GM19467 (cell line): ENCODE data around the gene GRK5.

Source experiments
- ATAC-seq: cut with Tn5 transposase; IDR thresholded peaks from one replicate; pipeline ENCODE4 v1.9.1; 2021; ENCODE audit warnings: mild to moderate bottlenecking, moderate library complexity; ENCODE audit not compliant: unreplicated experiment

Gene GRK5

DNA sequence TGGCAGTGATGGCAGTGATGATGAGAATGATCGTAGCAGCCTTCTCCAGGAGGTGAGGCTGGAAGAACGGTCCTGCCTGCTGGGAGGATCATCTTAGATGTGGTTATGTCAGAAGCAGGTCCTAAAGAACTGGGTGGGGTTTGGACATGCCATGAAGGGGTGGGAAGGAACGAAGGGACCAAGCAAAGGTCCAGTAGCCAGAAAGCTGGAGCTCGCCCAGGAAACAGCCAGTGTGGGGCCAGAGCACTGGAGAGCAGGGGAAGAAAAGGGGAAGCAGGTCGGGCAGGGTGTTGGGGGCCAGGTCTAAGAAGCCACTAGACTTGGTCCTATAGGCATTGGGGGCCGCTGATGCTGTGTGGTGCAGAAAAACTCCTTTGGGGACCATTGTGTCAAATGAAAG is 207.8 kb downstream of the GRK5 start:
- no peak for ATAC-seq

DNA sequence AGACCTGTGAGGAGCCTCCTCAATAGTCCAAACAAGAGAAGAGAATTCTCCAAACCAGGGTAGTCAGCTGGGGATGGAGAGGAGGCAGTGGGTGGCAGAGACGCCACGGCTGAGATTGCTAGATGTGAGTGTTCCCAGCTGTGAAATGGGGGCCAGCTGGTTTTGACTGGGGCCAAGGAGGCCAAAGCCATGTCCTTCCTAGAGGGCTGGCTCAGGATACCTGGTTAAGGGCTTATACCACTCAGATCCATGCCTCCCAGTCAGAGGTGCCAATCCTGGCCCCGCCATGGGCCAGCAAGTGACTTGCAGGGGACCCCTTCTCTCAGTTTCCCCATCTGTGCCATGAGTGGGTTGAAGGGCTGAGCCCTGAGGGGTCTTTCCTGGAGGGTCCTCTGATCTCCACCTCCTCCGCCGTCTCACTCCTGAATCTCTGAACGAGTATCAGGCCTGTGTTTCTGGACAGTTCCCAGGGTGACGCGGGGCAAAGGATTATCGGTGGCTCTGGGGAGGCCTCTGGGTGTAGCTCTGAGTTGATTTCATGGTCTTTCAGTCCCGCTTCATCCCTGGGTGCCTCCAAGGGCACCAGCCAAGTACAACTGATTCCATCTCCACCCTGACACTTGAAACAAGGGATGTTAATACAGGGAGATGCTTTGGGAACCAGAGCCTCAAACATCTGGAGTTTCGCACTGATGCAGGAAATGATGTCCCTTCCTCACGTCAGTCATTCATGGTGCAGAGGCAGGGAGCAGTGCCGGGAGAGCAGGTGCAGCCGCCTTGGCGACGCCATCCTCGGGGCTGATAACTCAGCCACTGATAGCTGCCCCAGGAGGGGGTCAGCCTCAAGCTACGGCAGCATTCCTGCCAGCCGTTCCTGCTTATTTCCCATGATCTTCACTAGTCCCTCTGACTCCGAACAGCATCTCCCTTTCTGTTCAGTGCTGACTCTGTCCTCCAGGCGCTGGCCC is 208.4 kb downstream of the GRK5 start:
- ATAC-seq: no peak

DNA sequence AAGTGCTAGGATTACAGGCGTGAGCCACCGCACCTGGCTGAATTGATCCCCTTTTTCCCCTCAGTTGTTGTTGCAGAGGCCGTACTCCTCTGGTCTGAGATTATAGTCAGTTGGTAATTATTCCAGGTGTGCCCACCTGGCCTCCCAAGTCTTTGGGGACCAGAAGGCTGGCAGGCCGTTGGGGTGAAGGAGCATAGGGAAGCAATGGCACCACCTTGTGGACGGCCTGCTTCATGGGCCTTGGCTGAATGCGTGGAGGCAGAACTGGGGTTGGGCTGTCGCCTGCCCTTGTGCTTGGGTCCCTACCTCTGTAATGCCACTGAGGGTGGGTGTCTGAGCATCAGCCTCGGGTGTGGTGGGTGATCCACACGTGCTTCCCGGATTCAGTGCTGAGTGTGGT is 209.5 kb downstream of the GRK5 start:
- peak; percentile 65 for ATAC-seq

DNA sequence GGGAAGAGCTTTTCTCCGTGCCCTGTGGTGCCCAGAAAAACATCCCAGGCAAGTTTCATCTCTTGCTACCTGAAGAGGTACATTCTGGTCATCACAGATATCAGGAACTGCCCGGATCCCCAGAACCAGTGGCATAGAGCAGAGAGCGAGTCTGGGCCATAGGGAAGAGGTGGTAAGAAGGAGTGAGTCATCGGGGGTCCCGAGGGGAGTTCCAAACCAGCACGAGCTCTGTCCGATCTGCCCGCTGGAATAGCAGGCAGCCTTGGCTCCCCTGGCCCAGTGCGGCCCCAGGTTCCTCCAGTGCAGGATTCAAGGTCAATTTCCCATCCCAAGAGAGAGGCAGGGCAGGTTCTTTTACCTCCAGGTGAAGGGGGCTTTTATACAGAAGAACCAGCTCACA is 210.5 kb downstream of the GRK5 start:
- ATAC-seq: no peak

DNA sequence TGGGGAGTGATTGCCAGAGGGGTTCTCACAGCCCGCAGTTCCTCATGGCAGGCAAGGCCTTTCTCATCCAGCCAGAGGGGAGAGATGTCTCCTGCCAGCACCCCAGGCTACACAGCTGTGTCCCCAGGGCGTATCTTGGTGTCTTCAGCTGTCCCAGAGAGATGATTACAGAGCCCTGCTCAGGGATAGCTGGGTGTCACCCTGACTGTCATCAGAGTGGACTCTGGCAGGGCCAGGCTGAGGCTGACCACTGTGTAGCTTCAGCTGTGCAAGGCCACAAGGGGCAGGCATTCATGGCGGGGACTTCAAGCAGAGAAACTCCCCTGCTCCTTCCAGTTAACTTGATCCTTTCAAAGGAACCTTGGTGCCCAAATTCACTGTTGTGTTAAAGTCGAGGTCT is 211.0 kb downstream of the GRK5 start:
- ATAC-seq: no peak

DNA sequence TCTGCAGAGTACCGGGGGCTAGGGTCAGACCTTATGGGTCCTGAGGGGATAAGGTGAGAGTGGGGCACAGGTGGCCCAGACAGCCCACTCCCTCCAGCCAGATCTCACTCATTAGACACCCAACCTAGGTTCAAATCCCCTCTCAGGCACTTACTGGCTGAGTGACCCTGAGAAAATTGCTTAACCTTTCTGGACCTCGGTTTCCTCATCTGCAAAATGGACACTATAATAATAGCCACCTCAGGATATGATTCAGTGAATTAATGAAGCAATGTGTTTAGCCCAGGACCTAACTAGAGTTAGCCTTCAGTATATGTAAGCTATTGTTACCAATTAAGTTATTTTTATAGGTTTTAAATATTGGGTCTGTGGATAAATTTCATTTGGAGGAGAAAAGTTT is 212.6 kb downstream of the GRK5 start:
- no peak for ATAC-seq

DNA sequence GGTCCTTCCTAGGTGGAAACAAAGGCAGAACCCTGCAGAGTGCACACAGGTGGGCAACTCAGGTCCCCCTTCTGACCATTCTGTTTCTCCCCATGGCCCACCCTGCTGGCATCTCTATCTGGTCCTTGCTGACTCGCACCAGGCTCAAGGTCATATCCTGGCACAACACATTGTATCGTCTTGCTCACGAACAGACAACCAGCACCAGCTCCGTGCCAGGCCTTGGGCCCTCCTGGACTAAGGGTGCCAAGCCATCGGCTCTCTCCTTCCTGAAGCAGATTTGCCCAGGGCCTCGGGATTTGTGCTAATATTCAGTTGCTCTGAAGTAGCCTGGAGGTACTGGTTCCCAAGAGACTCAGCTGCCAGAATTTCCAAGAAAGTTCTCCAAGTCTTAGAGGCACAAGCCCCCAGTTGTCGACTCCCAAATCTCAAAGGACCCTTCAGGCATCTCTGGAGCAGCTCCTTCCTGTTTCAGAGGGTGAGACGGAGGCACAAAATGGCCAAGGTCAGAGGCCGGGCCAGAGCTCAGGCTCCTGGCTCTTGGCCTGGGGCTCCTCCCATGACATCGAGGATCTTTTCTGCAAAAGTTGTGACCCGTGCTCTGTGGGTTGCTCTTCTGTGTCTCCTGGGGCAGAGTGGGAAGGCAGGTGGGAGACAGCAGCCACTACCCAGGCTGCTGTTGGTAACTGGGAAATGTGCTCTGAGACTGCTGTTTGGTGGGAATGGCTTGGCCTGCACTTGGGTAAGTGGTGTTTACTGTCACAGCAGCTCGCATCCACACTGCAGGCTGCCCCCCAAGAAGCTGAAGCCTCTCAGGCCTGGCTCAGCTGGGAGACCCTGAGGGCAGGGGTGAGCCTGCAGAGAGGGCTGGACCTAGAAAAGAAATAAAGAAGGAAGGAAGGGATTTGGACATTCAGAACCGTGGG is 213.8 kb downstream of the GRK5 start:
- no peak for ATAC-seq

DNA sequence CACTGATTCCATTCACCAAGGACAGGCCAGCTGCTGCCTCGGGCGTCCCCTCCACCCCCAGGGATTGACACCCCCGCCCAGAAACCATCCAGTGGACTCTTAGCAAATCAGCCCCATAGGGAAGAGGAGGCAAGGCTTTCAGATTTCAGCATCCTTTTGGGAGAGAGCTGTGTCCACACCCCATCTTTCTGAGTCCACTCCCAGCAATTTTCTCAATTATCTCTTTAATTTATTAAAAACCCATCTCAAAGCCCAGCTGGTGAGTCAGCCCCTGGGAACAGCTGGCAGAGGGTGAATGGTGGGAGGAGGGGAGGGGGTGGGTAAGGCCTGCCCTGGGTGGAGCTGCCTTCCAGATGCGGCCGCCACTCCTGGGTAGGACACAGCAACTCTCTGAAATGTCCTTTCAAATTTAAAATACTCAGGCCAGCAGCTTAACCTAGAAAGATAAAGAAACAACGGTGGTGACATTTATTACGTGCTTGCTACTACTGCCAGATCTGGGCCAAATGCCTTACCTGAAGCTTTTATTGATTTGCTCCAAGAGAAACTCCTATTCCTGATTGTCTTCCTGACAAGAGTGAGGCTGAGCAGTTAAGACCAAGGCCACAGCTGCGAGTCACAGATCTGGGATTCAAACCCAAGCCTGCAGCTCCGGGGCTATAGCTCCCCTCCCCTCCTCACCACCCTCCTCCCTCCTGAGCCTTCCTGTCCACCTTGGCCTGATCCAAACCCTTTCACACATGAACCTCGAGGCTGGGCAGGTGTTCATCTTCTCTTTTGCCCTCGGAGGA is 214.7 kb downstream of the GRK5 start:
- no peak for ATAC-seq

DNA sequence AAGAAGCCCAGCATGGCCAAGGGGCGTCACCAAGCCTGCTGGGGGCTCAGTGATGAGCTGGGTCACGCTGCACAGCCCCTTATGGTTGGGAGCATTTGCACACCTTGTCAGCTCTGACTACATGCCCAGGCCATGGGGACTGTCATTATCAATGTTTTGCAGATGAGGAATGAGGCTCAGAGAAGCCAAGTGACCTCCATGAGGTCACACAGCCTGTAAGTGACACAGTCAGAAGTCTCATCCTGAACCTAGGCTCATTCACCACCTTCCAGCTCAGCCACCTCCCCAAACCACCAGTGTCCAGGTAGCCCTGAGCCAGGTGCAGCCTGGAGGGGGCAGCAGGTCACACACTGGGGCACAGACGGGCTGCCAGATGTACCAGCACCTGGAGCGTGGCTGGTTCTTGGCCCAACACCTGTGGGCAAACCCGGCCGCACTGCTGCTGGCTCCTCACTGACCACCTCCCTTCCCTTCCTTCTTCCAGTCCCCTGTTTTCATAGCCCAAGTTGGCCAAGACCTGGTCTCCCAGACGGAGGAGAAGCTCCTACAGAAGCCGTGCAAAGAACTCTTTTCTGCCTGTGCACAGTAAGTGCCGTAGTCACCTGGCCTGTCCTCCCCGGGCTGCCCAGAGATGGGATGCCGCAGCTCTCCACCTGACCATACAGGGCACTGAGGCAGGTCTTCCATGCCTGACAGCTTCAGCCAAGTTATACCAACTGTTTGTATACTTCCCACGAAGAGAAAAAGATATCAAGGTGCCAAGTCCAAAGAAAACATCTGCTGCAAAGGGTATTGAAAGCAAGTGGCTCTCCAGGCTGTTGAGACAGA is 215.5 kb downstream of the GRK5 start:
- ATAC-seq: no peak

DNA sequence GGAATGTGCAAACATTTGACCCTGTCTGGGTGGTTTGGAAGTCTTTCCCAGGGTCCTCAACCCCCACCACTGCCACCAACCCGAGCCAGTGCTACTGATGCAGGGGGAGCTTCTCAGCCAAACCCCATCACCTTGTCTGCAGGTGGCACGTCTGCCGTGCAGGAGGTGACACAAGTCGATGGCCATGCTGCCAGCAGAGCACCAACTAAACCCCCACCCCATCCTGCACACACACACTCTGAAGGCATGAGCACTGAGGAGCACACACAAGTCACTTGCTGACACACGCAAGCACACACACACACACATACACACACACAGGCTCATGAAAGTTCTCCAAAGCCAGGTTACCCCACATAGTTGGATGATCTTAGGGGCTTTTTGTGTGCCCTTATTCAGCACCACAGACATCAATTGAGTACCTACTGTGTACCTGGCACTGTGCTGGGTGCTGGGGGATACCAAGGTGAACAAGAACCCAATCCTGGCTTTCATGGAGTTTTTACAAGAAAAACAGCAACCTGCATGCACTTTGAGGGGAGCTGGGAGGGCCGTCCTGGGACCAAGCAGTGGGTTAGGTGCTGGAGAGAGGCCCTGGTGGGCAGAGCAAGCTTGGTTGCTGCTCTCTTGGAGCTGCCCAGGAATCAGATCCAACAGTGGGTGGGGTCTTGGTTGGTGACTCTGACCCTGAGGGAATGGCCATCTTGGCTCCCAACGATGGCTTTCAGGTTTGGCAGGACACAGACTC is 216.3 kb downstream of the GRK5 start:
- ATAC-seq: no peak

DNA sequence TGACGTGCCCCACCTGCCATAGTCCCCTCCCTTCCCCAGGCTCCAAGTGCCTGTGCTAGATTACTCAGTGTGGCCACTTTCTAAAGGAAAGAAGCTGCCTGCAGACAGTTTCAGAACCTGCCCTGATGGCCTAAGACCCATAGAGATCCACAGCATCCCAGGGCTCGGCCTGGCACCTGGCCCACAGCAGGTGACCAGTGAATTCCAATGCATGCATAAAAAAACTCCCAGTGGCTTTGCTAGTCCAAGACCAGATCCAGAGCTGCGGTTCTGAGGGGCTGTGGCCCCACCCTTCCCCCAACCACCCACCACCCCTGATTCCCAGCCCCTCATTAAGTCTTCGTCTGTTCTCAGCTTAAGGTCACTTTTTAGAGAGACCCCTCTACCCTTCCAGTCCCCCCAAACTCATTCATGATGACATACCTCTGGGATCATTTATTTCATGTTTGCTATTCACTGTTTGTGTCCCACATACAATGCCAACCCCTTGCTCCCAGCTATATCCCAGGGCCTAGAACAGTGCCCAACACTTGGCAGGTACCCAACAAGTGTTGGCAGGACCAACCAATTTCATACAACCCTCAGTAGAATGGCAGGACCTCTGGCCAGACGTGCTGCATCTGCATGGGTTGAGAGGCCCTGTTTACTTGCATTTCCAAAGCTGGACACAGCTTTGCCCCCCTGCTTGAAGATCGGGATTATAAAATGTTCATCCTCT is 217.0 kb downstream of the GRK5 start:
- no peak for ATAC-seq

DNA sequence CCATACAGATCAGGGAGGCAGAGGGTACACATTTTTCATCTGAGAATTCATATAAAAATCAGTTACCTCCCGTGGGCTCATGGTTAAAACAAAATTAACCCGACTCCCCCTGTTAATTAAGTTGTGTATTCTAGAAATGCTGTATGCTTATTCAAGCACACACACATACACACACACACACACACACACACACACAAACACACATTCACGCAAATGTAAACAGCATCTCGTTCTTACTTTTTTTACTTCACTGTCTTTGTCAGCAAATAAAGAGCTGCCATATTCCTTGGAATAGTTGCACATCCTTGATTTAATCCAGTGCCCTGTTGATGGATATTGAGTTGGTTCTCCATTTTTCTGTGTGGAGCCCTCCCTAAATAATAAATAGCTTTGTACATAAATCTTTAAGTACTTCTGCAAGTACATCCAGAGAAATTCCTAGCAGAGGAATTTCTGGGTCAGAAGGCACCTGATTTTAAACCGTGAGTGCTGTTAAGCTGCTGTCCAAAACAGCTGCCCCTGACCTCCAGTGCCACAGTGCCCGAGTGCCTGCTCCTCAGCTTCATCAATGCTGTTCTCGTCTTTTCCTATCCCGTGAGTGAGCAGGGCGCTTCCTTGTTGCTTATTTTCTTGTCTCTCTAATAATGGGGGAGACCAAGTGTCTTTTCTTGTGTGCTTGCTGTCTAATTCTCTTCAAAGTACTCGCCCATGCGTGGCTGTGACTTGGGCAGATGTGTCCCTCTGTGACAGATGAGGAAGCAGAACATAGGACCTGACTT is 217.9 kb downstream of the GRK5 start:
- ATAC-seq: no peak

DNA sequence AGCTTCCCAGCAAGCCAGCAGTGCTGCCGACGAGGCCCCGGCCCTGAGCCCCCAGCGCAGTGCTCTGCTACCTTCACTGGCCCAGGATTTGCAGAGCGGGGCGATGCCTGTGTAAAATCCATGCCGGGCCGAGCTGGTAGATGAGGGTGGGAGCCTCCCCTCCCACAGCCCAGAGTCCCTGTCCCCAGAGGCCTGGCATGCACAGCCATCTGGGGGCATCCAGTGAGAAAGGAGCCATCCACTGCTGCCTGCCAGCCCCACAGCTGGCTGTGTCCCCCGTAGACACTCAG is 218.5 kb downstream of the GRK5 start:
- no peak for ATAC-seq

DNA sequence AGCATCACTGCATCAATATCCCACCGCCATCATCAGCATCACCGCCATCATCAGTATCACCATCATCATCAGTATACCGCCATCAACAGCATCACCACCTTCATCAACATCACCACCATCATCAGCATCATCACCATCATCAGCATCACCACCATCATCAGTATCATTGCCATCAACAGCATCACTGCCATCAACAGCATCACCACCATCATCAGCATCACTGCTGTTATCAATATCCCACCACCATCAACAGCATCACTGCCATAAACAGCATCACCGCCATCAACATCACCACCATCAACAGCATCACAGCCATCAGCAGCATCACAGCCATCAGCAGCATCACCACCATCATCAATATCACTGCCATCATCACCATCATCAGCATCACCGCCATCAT is 219.3 kb downstream of the GRK5 start:
- no peak for ATAC-seq

DNA sequence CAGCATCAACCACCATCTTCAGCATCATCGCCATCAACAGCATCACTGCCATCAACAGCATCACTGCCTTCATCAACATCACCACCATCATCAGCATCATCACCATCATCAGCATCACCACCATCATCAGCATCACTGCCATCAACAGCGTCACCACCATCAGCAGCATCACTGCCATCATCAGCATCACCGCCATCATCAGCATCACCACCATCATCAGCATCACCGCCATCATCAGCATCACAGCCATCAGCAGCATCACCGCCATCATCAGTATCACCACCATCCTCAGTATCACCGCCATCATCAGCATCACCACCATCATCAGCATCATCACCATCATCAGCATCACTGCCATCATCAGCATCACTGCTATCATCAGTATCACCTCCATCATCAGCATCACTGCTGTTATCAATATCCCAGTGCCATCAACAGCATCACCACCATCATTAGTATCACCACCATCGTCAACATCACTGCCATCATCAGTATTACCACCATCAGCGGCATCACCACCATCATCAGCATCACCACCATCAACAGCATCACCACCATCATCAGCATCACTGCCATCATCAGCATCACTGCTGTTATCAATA is 220.0 kb downstream of the GRK5 start:
- no peak for ATAC-seq

DNA sequence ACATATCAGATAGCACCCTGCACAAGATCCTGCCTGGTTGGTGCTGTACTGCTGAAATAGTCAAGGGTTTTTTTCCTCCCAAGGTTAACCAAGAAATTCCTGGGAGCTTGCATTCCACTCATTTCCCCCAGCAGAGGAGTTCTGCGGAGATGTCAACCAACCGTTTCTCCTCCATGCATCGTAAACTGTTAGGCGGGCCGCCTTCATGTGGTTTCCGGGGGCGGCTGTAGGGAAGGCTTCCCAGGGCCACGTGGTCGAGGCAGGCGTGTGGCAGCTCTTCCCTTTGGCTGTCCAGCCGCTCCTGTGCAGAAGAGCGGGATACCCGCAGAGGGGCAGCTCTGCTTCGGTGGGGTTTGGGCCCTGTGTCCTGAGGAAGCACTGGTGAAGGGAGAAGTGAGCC is 221.4 kb downstream of the GRK5 start:
- ATAC-seq: no peak

DNA sequence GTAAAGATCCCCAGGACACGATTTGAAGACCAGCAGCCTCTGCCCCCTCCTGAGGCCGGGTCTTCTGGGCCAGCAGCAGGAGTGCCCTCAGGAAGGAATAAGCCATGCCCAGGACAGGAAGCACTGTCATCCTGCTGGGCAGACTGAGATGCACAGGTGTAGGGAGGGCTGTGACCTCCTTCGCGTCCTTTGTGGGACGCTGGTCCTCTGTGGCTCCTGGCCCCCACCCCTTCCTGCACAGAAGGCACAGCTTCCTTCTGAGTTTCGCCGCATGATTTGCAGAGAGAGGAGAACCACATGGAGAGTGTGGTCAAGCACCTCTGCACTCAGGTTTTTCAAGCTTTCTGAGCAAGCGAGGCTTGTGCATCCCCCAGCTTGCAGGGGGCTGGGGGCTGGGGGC is 222.4 kb downstream of the GRK5 start:
- ATAC-seq: no peak
